ENCODE data around the gene ZNF25. TPM values are rescaled to one million over a fixed set of nuclear protein-coding genes. Genes with fewer than 3 reads are reported as not detected.
"Not testable (repeated sequence)": the region's sequence is repeated elsewhere in the genome, so short reads cannot be mapped to it uniquely, and the experiment has no call there.

The ZNF25 gene
- total RNA-seq, 4 donors from 2014 or later: 11.8 to 31.3 (median 27.3) TPM

- Histone ChIP-seq H3K27me3 (no peaks in the 10 kb centered on the region), H3K4me1 (no peaks in the 10 kb centered on the region), H3K36me3 (no peaks in the 10 kb centered on the region), H3K4me3 (no peak overlapping the region), H3K9me3 (no peaks in the 10 kb centered on the region), H3K27ac (no peak overlapping the region)
- no peak for TF ChIP-seq POLR2A (IDR thresholded peaks at IDR 0.05)
- TF ChIP-seq CTCF (IDR thresholded peaks at IDR 0.05): no peak
- DNase-seq: no peak
- intact Hi-C loops (cut with DNase I; ENCODE audit: low total_unique reads): no loop called here
Observed at GRCh38 chr10:37948210-37948609, 28.2 kb downstream of the ZNF25 start.

GRCh38 chr10:37947526-37947925 is 28.9 kb downstream of the ZNF25 start:
- no peaks in the 10 kb centered on the region for H3K36me3 ChIP-seq
- intact Hi-C loops (cut with DNase I; ENCODE audit: low total_unique reads): no loop called here

GRCh38 chr10:37937864-37938263 is 38.6 kb downstream of the ZNF25 start:
- intact Hi-C loops (cut with DNase I; ENCODE audit: low total_unique reads): no loop called here
- Histone ChIP-seq H3K36me3 (no peaks in the 10 kb centered on the region), H3K4me1 (no peaks in the 10 kb centered on the region), H3K9me3 (no peaks in the 10 kb centered on the region), H3K4me3 (no peak overlapping the region), H3K27ac (no peak overlapping the region), H3K27me3 (no peaks in the 10 kb centered on the region)
- DNase-seq: no peak
- TF ChIP-seq POLR2A (IDR thresholded peaks at IDR 0.05): no peak
- no peak for TF ChIP-seq CTCF (IDR thresholded peaks at IDR 0.05)

More at GRCh38 chr10:37947526-37947925, 28.9 kb downstream of the ZNF25 start:
- H3K27ac ChIP-seq: no peak overlapping the region
- no peak overlapping the region for H3K4me3 ChIP-seq
- H3K27me3 ChIP-seq: no peaks in the 10 kb centered on the region
- H3K9me3 ChIP-seq: no peaks in the 10 kb centered on the region
- TF ChIP-seq POLR2A (IDR thresholded peaks at IDR 0.05) (no peak), CTCF (IDR thresholded peaks at IDR 0.05) (no peak)
- no peaks in the 10 kb centered on the region for H3K4me1 ChIP-seq
- no peak for DNase-seq

GRCh38 chr10:37934791-37935190 is 41.7 kb downstream of the ZNF25 start:
- no peak for DNase-seq
- no peak overlapping the region for H3K4me3 ChIP-seq
- H3K9me3 ChIP-seq: no peaks in the 10 kb centered on the region
- H3K36me3 ChIP-seq: no peaks in the 10 kb centered on the region
- intact Hi-C loops (cut with DNase I; ENCODE audit: low total_unique reads): no loop called here
- TF ChIP-seq CTCF (IDR thresholded peaks at IDR 0.05) (no peak), POLR2A (IDR thresholded peaks at IDR 0.05) (no peak)
- H3K27ac ChIP-seq: no peak overlapping the region
- H3K27me3 ChIP-seq: no peaks in the 10 kb centered on the region
- no peaks in the 10 kb centered on the region for H3K4me1 ChIP-seq

GRCh38 chr10:37930423-37930822 is 46.0 kb downstream of the ZNF25 start:
- H3K4me3 ChIP-seq: no peak overlapping the region
- H3K27ac ChIP-seq: no peak overlapping the region
- no peaks in the 10 kb centered on the region for H3K9me3 ChIP-seq
- DNase-seq: no peak
- intact Hi-C loops (cut with DNase I; ENCODE audit: low total_unique reads): no loop called here
- TF ChIP-seq POLR2A (IDR thresholded peaks at IDR 0.05): no peak
- no peak for TF ChIP-seq CTCF (IDR thresholded peaks at IDR 0.05)
- no peaks in the 10 kb centered on the region for H3K4me1 ChIP-seq
- H3K27me3 ChIP-seq: no peaks in the 10 kb centered on the region
- H3K36me3 ChIP-seq: no peaks in the 10 kb centered on the region

GRCh38 chr10:37908165-37908564 is 68.3 kb downstream of the ZNF25 start:
- intact Hi-C loops (cut with DNase I; ENCODE audit: low total_unique reads); H3K27ac ChIP-seq; DNase-seq; H3K4me1 ChIP-seq; H3K27me3 ChIP-seq; H3K36me3 ChIP-seq; H3K4me3 ChIP-seq; H3K9me3 ChIP-seq: not testable (repeated sequence)

Measured in uterus (tissue), 4 donors.